GM18498 (cell line): Measurements from ENCODE around the gene ATP2B2.

Source experiments
- ATAC-seq: cut with Tn5 transposase; IDR thresholded peaks from one replicate; pipeline ENCODE4 v1.9.1; 2021; ENCODE audit warnings: mild to moderate bottlenecking, moderate library complexity; ENCODE audit not compliant: unreplicated experiment

ATP2B2 gene

DNA sequence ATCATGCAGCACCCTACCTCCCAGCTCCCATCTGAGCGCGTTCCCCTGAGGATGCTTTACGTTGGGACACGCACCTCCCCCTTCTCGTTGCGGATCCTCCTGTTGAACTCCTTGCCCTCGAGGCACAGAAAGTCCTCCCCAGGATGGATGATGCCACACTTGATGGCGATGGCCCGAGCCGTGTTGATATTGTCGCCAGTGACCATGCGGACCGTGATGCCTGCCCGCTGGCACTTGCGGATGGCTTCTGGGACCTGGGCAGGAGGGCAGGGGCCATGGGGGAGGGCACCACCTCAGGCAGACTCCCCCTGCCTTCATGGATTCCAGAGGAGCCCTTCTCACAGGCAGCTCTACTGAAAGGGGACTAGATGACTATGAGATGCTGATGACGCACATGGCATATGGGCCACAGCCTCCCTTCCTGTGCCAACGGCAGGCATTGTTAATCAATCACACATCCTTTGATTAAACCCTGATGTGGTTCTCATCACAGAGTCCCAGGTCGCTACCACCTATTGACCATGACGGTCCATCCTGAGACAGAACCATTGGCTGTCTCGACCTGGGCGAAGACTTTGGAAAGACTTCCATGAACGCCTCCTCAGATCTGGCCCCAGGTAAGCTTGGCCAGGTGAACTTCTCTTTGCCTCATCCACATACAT is 154.9 kb downstream of the ATP2B2 start:
- ATAC-seq, result no peak

GRCh38 chr3:10349801-10350200 is 155.6 kb downstream of the ATP2B2 start:
- ATAC-seq, result no peak

- no peak for ATAC-seq
These were observed 157.0 kb downstream of the ATP2B2 start for GRCh38 chr3:10348404-10348721.

DNA sequence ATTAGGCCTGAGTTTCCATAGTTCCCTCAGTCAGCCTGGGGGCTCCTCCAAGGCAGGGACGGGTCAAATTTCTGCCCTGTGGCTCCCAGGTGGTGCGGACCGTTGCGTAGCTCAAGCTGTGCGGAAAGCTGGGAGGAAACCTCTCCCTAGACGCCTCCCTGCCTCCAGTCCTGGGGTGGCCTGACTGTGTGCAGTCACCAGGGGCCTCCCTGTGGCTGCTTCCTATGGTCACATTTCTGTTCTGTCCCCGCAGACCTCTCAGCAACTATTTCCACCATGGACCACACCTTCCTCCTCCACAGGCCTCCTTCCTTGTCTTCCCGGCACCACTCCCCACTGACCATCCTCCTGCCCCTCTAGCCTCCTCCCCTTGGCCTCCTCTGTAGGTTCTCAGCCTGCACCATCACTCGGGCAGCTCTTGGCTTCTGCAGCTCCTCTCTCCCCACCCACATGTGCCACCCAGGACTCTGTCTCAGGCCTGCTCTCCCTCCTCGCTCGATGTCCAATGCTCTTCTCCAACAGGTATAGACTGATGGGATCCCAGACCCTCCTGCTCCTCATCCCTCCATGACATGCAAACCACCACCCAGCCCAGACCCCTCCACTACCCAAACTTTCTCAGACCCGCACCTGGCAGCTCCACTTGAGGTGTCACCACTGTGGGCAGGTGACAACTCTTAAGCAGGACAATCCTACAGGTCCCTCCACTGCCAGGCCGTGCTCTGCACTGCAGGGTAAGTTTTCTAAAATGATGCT is 157.6 kb downstream of the ATP2B2 start:
- ATAC-seq, result no peak

DNA sequence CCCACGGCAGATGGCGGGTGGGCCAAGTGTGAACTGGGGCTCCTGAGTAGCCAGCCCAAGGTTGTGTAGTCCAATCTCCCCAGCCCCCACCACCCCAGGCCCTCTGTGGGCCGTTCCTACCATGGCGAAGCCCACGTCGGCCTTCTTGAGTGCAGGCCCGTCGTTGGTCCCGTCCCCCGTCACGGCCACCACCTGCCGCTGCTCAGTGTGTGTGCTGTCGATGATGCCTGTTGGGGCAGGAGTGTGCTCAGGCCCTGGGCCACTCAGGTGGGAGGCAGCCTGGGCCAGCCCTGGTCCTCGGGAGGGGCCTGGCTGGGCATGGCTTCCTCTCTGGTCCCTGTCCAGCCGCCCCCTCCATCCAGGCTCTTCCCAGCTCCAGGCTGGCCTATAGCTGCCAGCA is 159.5 kb downstream of the ATP2B2 start:
- no peak for ATAC-seq

DNA sequence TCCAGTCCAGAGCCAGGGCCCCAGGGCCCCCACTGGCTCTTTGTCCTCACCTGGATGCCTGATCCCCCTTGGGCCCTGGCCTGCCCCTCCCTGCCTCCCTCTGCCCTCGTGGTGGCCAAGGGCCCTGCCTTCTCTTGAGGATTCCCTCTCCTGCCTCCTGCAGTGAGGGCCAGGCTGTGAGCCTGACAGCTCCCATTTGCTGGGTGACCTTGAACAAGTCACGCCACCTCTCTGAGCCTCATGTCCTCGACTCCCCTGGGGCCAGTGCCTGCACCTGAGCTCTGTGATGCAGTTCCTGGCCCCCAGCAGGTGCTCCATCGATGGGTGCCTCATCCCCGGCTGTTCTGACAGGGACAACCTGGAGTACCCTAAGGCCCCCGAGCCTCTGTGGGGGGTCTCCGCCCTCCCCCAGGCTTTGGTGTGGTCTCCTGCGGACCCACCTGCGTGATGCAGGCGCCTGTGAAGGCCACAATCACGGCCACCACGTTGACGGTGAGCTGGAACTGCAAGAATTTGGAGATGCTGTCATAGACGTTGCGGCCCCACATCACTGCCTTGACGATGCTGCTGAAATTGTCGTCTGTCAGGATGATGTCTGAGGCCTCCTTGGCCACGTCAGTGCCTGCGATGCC is 160.3 kb downstream of the ATP2B2 start:
- no peak for ATAC-seq

- ATAC-seq, result no peak
These were observed 161.0 kb downstream of the ATP2B2 start for GRCh38 chr3:10344147-10344943.

DNA sequence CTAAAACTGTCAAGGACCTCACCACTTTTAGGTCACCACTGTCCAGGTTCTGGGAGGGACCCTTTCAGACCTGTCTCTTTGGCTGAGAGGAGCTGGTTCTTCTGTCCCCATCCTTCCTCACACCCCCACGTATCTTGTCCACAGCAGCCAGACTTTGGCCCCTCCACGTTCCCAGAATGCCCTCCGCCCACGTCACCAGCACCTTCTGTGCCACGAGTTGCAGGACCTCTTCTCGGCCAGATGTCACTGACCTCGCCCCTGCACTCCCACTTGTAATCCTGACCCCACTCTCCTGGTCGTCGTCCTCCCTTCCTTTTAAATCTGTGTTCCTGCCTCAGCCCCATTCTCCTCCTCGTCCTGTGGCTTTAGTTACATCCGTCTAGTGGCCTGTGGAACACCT is 161.9 kb downstream of the ATP2B2 start:
- no peak for ATAC-seq

- no peak for ATAC-seq
These were observed 162.6 kb downstream of the ATP2B2 start for GRCh38 chr3:10342781-10343180.

DNA sequence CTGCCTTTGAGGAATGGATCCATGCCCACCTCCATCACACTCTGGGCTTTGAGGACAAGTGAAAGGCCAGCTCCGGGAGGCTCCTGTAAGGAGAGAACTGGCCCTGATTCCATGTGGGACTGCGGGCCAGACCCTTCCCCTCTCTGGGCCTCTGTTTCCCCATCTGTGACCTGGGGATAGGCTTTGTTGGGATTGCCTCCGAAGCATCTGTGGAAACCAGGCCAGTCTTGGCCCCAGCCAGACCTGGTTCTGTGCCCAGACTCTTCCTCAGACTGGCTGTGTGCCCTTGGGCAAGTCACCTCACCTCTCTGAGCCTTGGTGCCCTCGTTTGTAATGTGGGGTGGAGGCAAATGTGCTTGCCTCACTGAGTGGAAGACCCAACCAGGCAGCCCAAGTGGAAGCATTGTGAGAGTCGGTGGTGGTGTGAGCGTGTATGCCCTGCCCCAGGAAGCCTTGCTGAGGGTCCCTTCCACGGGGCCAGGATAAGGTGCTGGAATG is 163.4 kb downstream of the ATP2B2 start:
- no peak for ATAC-seq

DNA sequence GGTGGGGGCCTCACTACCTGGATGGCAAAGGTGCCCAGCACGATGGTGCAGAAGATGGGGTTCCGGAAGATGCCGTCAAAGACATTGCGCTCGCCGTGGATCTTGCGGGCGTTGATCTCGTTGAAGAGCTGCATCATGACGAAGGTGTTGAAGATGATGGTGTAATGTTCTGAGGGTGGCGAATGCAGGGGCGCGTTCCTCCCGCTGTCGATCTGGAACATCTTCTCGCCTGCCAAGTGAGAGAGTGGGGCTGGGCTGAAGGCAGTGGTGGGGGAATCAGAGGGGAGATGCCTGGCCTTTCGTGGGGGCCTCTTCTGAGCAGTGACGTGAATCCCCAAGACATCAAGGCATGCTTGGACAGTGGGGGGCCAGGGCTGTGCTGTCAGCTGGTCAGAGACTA is 164.9 kb downstream of the ATP2B2 start:
- ATAC-seq, result no peak

DNA sequence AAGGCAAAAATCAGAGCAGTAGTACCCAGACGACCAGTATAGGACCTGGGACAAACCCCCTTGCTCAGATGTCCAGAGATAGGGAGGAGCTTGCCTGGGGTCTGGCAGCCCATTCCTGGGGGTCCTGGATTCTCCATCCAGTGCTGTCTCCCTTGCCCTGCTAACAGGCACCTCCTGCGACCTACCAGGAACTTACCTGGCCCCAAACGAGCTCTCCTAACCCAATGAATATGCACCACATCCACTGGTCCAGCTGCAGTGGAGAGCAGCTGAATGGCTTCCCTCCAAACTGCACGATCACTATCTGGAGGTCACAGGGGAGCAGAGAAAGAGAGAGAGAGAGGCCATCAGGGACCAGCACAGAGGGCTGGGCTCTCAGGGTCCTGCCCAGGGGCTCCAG is 165.3 kb downstream of the ATP2B2 start:
- ATAC-seq, result no peak

DNA sequence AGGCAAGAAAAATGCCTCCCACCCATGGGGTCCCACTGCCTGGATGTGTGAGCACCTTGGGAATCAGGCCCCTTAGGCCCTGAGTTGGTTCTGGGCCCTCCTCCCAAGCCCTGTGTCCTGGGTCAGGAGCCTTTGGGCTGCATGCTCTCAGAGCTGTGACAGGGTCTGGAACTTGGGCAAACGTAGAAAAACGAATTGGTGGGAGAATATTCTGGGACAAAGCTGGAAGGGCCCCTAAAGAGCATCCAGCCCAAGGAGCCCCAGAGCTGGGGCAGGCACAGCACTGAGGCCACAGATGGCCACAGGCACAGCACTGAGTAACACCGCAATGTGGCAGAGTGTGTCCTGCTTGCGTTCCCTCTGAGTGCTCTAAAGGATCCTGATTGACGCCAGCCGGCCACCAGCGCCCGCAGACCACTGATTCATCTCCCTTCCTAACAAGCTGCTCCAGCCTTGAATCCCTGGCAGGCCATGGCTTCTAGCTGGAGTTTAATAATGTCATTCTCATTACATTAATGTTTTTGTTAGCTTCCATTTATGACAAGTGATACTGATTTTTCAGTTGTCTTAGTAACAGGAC is 165.9 kb downstream of the ATP2B2 start:
- ATAC-seq, result no peak

- no peak for ATAC-seq
These were observed 166.6 kb downstream of the ATP2B2 start for GRCh38 chr3:10338591-10339353.

GRCh38 chr3:10338164-10338470 is 167.3 kb downstream of the ATP2B2 start:
- ATAC-seq, result no peak

- no peak for ATAC-seq
These were observed 167.8 kb downstream of the ATP2B2 start for GRCh38 chr3:10337323-10338163.

DNA sequence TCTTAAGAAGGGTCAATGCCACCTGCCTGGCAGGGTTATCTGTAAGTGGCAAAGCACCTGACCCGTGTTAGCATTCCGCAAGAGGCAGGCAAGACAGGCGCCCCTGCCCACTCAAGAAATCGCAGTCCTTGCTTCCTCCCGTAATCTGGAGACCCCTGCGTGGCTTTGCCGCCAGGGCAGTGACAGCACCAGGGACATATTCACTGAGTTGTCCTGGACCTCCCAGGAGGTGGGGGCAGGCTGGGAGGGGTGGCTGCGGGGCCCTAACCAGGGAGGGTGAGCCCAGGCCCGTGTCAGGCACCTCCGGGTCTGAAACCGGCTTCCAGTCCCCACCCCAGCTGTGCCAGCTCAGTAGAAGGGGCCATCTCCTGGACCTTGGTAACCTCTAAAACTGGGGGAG is 168.6 kb downstream of the ATP2B2 start:
- no peak for ATAC-seq

DNA sequence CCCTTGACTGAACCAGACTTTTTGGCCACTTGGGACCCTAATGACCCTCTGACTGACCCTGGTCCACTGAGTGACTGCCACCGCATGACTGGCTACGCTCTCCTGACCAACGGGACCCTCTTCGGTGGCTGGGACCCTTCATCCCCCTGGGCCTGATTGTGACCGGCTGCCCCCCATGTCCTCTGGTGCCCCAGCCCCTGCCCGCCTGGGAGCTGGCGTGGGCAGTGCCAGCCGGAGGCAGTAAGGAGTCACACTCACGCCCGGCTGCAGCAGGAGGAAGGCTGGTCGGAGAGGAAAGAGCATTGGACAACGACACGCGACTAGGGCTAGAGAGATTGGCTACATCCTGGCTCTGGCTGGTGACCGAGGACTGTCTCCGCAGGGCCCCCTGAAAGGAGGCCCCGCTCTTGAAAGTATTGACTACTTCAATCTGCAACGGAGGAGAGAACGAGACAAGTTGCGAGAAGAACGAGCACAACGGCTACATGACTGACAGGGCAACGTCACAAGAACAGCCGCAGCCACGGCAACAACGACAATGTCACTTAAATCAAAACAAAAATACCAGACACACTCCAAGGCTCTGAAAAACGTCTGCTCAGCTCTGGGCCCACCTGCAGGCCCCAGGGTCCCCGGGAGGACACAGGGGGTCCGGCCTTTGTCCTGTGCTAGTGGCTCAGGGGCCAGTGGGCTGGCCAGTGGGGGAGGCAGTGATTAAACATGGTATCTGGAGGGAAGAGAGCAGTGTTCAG is 169.3 kb downstream of the ATP2B2 start:
- ATAC-seq, result no peak

- no peak for ATAC-seq
These were observed 170.1 kb downstream of the ATP2B2 start for GRCh38 chr3:10335190-10335738.
